G401.6 (cell line): ENCODE results near the gene RC3H1.
"Not testable (repeated sequence)": the region's sequence is repeated elsewhere in the genome, so short reads cannot be mapped to it uniquely, and the experiment has no call there.

Source experiments
- FAIRE-seq: peaks from 2 replicates; lab custom pipeline; 2012; peaks lifted over from hg19 to GRCh38; lab: Jason Lieb, UNC

The RC3H1 gene

GRCh38 chr1:174023440-174023839 lies 1.3 kb upstream of the RC3H1 start:
- peak; percentile 11 for FAIRE-seq

- no peak for FAIRE-seq
Observed at GRCh38 chr1:174022976-174023277, 770 bp upstream of the RC3H1 start.

- FAIRE-seq: no peak
Observed at GRCh38 chr1:174021591-174022079, 522 bp downstream of the RC3H1 start.

DNA sequence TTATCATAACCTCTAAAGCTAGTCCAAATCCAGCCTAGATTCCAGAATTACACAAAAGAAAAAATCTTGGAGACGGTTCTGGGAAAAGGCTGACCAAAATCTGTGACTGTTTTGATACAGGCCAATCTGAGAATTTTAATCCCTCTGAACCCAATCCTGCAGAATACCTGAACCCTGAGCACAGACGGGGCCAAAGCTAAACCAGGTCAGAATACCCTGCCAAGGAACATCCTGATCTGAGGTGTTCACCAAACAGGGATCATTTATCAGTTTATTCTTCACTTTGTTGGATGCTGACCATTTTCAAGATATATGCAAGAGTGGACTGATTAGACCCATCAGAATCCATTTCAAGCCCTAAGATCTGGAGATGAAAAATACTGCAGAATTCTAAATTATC lies 3.6 kb downstream of the RC3H1 start:
- FAIRE-seq: no peak

- no peak for FAIRE-seq
Observed at GRCh38 chr1:174017231-174017970, 4.8 kb downstream of the RC3H1 start.

DNA sequence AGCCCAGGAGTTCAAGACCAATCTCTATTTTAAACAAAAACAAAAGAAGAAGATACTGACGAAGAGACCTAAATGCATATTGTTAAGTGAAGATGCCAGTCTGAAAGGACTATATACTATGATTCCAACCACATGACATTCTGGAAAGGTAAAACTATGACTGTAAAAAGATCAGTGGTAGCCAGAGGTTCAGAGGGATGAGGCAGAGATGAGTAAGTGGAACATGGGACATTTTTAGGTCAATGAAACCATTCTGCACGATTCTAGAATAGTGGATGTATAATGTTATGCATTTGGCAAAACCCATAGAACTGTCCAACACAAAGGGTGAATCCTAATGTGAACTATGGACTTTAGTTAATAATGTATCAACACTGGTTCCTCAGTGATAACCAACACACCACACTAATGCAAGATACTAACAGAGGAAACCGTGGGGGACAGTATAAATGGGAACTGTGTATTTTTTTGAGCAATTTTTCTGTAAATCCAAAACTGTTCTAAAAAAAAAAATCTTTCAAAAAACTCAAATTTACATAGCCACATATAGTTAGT lies 8.2 kb downstream of the RC3H1 start:
- no peak for FAIRE-seq

DNA sequence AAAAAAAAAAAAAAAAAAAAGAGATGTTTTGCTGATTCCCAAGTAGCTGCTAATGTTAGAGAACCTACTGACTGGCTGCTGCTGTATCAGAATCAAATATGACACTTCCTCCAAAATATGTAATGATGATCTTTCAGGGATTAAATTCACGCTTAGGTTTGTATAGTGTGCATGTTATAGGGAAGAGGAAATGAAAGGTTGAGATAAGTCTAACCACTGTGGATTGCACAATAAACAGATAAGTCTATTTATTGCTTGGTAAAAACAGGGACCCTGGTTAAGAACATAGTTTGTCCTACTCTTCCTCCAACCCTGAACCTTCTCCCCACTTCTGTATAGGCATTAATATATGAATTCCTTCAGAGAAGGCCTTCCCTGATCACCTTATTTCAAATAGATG lies 13.2 kb downstream of the RC3H1 start:
- no peak for FAIRE-seq

- FAIRE-seq: no peak
Observed at GRCh38 chr1:174008269-174008668, 13.9 kb downstream of the RC3H1 start.

GRCh38 chr1:174007851-174008250 lies 14.3 kb downstream of the RC3H1 start:
- no peak for FAIRE-seq

GRCh38 chr1:174005032-174005431 lies 17.1 kb downstream of the RC3H1 start:
- FAIRE-seq: no peak

DNA sequence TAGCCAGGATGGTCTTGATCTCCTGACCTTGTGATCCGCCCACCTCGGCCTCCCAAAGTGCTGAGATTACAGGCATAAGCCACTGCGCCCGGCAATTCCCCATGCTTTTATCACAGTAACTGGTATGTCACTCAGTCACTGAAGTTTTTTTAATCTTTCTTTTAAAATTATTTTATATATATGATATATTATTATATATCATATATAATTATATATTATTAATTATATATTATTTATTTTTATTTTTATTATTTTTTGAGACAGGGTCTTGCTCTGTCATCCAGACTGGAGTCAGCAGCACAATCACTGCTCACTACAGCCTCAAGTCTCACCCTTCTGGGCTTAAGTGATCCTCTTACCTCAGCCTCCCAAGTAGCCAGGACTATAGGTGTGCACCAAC lies 18.3 kb downstream of the RC3H1 start:
- no peak for FAIRE-seq

DNA sequence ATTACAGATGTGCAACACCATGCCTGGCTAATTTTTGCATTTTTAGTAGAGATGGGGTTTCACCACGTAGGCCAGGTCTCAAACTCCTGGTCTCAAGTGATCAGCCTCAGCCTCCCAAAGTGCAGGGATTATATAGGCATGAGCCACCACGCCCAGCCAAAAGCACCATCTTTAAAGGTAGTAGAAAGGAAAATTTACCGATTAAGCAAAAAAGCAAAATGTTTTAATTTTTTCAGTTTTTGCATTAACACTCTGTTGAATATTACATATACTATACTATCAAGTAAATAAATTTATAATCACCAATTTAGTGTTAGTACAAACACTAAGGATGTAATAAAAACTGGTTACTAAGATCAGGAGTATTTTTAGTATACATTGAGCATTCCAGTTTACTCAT lies 20.6 kb downstream of the RC3H1 start:
- FAIRE-seq: peak; percentile 69

DNA sequence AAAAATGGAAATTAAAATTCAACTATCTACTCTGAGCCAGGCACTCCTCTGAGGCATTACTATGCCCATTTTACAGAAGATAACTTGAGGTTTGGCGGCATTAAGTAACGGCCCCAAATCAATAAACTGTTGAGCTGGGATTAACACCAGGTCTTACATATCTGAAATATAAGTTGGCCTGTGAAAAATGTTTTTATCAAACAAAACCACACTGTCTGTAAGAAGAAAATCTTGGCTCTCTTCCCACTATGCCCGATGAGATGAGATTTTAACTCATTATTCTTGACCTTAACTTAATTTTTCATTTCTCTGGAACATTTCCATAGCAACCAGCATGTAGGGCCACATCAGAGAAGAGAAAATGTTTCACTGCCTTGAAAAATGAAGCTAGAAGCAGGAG lies 21.8 kb downstream of the RC3H1 start:
- no peak for FAIRE-seq

GRCh38 chr1:173997791-173998190 lies 24.4 kb downstream of the RC3H1 start:
- no peak for FAIRE-seq

DNA sequence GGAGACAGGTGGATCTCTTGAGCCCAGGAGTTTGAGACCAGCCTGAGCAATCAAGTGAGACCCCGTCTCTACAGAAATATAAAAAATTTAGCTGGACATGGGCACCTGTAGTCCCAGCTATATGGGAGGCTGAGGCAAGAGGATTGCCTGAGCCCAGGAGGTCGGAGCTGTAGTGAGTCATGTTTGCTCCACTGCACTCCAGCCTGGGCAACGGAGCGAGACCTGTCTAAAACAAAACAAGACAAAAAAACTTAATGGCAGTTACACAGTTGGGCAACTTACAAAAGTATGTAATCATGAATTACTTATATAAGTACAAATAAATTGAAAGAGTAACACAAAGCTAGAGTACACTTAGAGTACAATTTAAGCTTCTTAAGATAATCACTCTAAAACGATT lies 25.2 kb downstream of the RC3H1 start:
- no peak for FAIRE-seq

DNA sequence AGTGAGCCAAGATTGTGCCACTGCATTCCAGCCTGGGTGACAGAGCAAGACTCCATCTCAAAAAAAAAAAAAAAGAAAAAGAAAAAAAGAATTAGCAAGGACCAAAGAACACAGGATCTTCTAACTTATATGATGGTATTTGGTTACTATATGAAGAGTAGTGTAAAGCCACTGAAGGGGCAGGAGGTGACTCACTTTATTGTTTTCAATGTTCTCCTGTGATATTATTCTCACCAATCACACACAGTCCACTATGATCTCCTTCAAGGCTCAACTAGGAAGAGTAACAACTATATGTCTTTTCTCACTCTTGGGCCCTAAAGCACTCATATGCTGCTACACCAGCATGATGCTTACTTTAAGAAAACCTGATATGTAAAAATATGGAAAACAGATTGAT lies 26.7 kb downstream of the RC3H1 start:
- FAIRE-seq: no peak

DNA sequence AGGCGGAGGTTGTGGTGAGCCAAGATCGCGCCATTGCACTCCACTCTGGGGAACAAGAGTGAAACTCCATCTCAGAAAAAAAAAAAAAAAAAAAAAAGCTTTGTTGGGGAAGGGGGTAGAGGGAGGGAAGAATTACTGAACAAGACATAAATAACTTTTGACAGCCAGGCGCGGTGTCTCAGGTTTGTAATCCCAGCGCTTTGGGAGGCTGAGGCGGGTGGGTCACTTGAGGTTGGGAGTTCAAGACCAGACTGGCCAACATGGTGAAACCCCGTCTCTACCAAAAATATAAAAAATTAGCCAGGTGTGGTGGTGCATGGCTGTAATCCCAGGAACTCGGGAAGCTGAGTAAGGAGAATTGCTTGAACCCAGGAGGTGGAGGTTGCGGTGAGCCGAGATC lies 28.2 kb downstream of the RC3H1 start:
- not testable (repeated sequence) for FAIRE-seq

- no peak for FAIRE-seq
Observed at GRCh38 chr1:173988068-173988467, 34.1 kb downstream of the RC3H1 start.

DNA sequence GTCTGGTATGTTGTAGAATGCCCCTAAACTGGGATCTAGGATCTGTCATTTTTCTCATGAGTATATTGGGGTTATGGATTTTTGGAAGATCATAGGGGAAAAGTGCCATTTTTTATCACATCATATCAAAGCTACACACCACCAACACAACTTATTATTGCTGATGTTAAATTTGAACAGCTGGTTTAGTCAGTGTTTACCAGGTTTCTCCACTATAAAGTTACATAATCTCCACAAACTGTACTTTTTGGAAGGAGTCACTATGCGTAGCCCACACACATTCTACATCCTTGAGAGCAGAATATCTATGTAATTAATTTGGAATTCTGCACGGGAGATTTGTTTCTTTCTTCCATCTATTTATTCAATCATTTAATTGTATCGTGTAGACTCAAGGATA lies 35.2 kb downstream of the RC3H1 start:
- FAIRE-seq: no peak

DNA sequence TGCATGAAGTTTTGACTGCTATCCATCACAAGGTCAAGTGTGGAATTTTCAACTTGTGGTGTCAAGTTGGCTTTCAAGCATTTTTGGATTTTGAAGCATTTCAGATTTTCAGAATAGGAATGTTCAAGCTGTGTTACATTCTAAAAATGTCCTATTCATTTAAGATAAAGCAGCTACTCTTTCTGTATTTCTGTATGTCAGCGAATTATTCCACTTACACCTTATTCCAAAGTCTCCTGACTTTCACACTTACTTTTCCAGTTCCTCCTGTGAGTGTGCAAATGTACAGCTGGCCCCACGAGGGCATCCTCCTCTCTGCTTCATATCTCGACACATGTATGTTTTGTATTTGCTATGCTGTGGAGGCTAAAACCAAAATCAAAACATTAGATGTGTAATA lies 51.9 kb downstream of the RC3H1 start:
- no peak for FAIRE-seq

- not testable (repeated sequence) for FAIRE-seq
Observed at GRCh38 chr1:173965896-173966295, 56.3 kb downstream of the RC3H1 start.

DNA sequence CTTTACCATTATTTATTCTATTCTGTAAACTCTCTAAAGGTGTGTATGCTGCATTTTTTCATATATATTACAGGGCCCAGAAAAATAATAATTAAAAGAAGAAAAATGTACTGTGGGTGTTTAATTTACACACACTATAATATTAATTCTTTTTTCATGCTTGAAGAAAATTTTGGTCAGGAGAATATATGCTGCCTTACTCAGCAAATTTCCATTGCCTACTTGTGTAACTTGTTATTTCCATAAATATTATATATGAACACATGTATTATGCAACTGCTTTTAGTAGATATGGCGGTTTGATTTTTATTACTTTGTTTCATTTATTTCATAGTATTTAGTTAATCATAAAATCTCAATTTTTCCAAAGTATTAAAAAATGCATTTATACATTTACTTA lies 58.7 kb downstream of the RC3H1 start:
- FAIRE-seq: no peak

GRCh38 chr1:173960625-173961024 lies 61.5 kb downstream of the RC3H1 start:
- no peak for FAIRE-seq

DNA sequence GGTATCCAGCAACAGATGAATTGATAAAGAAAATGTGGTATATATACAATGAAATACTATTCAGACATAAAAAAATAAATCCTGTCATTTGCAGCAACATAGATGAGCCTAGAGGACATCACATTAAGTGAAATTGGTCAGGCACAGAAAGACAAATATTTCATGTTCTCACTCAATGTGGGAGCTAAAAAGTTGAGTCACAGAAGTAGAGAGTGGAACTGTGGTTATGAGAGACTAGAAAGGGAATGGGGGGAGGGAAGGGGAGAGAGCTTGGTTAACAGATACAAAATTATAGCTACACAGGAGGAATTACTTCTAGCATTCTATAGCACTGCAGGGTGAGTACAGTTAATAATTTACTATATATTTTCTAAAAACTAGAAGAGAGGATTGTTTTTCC lies 68.0 kb downstream of the RC3H1 start:
- no peak for FAIRE-seq
